Prostate gland (tissue), 2 donors: Measurements from ENCODE around the gene TRIM59.

Experiments used
- POLR2A ChIP-seq: fragments of 450-650 bp; IDR thresholded peaks from one replicate; pipeline ENCODE4 v1.6.1; 2016; ENCODE audit warnings: antibody characterized with exemption, mild to moderate bottlenecking
- POLR2AphosphoS5 ChIP-seq: sonication (generic); formaldehyde crosslinking; IDR thresholded peaks from one replicate; pipeline ENCODE4 v1.6.1; 2017; ENCODE audit warnings: antibody characterized with exemption
- TF ChIP-seq, protein P1 (sequence below), 4 experiments: fragments of 200-600 bp in 2 of 4; fragments of 450-650 bp in 2 of 4; sonication (generic) in 2 of 4; IDR thresholded peaks; 1 replicate in 3 of 4; 2 replicates in 1 of 4; pipeline ENCODE4 v1.5.1; 2016 to 2019; ENCODE audit warnings: antibody characterized with exemption in 4 of 4, mild to moderate bottlenecking in 2 of 4, moderate library complexity in 2 of 4

DNA sequence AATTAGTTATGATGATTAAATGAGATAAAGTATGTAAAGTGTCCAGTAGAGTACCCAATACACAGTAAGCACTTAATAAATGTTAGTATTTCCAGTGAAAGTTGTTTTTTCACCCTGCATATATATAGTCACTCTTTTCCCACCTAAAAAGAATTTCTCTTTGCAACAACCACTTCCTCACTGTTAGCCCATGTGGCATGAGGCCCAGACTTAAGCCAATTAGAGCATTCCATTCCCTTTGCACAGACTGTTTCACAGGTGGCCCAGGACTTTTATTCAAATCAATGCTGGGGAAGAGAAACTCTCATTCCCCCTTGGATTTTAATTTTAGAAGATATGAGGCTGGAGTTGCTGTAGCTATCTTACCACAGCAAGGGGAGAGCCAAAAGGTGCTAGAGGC, 54.3 kb downstream of the TRIM59 start:
- TF ChIP-seq, protein P1, sequence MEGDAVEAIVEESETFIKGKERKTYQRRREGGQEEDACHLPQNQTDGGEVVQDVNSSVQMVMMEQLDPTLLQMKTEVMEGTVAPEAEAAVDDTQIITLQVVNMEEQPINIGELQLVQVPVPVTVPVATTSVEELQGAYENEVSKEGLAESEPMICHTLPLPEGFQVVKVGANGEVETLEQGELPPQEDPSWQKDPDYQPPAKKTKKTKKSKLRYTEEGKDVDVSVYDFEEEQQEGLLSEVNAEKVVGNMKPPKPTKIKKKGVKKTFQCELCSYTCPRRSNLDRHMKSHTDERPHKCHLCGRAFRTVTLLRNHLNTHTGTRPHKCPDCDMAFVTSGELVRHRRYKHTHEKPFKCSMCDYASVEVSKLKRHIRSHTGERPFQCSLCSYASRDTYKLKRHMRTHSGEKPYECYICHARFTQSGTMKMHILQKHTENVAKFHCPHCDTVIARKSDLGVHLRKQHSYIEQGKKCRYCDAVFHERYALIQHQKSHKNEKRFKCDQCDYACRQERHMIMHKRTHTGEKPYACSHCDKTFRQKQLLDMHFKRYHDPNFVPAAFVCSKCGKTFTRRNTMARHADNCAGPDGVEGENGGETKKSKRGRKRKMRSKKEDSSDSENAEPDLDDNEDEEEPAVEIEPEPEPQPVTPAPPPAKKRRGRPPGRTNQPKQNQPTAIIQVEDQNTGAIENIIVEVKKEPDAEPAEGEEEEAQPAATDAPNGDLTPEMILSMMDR (IDR thresholded peaks at IDR 0.05): no peak
- TF ChIP-seq POLR2A (no peak), POLR2AphosphoS5 (no peak)
